GM21423 (cell line): Measurements from ENCODE around the gene LRRC45.
"Not testable (repeated sequence)": the region's sequence is repeated elsewhere in the genome, so short reads cannot be mapped to it uniquely, and the experiment has no call there.

Experiments
- ATAC-seq: cut with Tn5 transposase; IDR thresholded peaks from one replicate; pipeline ENCODE4 v1.9.1; 2021; ENCODE audit warnings: mild to moderate bottlenecking, moderate library complexity; ENCODE audit not compliant: unreplicated experiment

The LRRC45 gene

DNA sequence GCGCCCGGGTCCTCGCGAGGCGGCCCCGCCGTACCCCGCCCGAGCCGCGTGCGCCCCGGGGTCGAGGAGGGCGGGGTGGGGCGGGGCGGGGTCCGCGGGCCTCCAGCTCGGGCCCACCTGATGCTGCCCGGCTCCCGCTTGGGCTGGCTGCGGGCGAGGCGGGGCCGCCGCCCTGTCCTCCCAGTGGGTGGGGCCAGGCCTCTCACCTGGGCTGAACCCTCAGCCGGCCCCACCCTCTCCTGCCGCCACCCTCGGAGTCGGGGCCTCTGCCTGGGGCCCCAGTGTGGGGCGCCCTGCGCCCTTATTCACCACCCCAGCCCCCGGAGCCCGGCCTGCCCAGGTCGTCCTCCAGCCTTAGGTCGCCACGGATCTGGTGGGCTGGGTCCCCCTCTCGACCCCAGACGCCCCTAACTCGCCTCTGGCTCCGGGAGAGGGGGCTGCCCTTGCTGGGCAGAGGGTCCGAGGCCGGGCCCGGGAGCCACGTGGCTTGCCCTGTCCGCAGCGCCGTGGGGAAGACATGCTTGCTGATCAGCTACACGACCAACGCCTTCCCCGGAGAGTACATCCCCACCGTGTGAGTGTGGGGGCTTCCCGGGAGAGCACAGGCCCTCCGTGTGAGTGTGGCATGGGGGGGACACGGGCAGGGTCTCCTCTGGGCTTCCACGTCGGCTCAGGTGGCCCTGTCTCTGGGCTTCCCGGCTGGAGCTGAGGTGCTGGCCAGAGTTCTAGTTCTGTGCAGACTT, 9.0 kb downstream of the LRRC45 start:
- ATAC-seq = no peak

DNA sequence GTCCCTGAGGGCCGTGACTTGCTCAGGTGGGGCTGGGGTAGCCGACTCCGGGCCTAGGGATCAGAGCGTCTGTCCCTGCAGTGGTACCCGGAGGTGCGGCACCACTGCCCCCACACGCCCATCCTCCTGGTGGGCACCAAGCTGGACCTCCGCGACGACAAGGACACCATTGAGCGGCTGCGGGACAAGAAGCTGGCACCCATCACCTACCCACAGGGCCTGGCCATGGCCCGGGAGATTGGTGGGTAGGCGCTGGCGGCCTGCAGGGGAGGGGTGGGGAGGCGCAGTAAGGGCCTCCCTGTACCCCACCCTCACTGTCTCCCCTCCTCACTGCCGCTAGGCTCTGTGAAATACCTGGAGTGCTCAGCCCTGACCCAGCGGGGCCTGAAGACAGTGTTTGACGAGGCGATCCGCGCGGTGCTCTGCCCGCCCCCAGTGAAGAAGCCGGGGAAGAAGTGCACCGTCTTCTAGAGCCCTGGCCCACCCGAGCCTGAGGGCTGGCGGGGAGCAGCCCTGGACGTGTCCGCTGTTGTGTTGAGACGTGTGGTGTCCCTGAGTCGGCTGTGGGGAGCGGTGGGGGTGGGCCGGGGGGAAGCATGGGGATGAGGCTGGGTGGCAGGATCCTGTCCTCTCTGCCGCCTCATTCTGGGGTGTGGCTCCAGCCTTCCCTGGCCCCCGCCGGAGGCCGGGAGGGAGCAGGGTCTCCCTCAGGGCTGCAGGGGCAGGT, 10.4 kb downstream of the LRRC45 start:
- ATAC-seq = no peak

DNA sequence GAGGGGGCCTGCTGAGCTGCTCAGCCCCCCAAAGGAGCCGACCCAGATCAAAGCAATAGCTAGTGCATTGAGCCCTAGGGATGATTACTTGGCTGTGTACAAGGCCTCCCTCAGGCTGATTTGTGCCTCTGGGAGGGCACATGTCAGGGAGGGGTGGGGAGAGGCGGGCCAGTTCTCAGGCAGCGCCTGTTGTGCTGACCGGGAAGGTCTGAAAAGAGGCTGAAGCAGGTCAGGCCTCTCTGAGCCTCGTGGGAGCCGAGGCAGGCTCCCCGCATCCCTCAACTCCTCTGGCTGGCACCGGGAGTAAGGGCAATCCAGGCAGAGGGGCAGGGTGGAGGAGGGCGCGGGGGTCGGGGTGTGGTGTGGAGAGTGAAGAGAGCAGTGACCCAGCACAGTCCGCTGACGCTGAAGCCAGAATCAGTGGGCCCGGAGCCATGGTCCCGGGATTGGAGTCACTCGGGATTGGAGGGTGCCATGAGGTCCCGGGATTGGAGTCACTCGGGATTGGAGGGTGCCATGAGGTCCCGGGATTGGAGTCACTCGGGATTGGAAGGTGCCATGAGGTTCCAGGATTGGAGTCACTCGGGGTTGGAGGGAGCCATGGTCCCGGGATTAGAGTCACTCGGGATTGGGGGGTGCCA, 11.4 kb downstream of the LRRC45 start:
- no peak for ATAC-seq

DNA sequence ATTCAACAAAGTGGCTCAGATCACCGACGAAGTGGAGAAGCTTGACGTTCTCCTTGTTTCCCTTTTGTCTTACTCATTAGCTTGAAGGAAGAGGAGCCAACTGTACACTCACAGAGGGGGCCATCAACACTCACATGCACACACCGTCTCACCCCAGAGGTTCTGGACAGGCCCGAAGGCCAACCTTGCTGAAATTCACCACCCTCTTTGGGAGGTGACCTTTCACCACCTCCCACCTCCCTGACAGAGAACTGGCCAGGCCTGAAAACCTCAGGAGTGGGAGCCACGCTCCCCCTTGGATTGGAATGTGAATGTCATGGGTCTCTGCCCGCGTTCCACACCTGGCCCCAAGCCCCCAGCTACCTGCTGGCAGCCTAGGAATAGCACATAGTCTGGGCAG, 12.4 kb downstream of the LRRC45 start:
- ATAC-seq = no peak

DNA sequence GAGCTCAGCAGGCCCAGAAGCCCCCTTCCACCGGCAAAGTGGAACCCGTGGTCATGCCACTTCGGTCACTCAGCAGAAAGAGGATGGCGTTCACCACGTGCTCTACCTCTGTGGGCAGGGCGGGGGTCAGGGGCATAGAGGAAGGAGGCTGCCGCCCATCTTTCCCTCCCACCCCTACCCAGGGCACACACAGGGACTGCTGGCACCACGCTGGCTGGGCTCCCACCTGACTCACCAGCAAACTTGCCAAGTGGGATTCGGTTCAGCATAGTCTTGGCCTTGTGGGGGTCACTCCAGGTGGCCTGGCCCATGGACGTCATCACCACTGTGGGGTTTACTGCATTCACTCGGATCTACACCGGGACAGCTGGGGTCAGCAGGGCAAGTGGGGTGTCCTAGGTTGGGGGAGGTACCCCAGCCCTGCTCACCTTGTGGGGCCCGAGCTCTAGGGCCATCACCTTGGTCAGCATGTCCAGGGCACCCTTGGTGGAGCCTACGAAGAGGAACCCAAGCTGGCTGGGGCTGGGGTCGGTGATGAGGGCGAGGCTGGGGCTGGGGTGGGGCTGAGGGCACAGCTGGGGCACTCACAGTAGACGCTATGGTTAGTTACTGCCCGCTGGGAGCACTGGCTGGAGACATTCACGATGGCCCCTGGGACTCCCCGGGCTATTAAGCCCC, 13.0 kb downstream of the LRRC45 start:
- ATAC-seq = no peak

DNA sequence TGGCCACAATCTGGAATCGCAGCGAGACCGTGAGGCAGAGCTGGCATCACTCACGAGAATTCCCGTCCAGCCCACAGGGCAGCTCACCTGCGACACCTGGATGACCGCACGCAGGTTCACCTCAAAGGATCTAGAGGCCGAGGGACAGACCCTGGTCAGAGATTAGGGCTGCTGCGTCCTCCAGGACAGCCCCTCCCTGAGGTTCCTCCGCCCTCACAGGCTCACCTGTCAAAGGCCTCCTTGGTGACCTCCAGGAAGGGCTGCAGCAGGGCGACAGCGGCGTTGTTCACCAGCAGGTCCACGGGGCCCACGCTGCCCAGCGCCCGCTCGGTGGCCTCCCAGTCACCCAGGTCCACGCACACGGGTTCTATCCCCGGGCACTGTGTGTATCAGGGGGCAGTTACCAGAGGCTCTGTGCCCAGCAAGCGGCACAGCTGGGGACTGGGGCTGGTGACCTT, 13.6 kb downstream of the LRRC45 start:
- no peak for ATAC-seq

DNA sequence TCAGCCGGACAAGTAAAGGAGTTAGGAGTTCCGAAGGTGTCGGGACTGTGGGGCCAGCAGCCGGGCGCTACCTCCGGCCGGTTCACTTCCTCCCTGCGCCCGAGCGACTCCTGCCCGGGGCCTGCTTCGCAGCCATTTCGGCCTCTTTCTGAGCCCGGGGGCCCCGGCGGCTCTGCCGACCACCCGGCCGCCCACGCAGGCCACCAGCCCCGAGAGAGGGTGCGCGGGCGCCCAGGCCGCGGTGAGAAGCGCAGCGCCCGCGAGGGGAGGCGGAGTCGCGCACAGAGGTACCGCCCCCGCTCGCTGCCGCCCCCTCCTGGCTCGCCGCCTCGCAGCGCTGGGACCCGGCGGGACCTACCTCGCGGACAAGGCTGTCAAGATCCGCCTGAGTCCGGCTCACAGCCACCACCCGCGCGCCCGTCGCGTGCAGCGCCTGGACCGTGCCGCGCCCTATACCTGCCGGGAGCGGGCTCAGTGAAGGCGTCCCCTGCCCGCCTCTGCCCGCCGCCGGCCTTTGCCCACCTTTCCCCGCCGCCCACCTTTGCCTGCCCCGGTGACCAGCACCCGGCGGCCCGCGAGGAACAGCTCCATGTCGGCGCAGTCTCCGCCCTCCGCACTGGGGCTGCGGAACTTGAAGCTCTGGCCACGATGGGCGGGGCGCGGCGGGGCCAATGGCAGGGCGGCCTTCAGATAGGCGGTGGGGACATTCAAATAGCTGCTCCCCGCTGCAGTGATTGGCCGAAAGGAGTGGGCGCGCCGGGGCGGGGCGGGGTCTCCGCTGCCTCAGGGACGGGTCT, 14.2 kb downstream of the LRRC45 start, which contains the start of gene DCXR:
Gene DCXR, minus strand, starts transcription at position 606 of the 797 bp plus-strand sequence. Its CDS starts 15 bp downstream, at position 591.
- ATAC-seq = peak; percentile 84

DNA sequence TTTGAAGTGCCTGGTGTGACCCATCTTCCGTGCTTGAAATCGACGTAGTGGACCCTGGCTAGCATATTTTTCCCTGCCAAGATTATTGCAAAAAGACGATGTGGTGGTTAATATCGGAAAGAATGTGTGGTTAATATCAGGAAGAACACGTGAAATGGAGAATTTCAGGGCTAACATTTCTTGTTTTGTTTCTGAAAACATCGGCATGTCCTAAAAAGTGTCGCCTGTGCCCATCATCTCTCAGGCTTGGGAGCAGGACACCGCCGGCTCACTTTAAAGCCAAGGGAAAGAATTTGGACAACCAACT, 14.7 kb downstream of the LRRC45 start:
- no peak for ATAC-seq

DNA sequence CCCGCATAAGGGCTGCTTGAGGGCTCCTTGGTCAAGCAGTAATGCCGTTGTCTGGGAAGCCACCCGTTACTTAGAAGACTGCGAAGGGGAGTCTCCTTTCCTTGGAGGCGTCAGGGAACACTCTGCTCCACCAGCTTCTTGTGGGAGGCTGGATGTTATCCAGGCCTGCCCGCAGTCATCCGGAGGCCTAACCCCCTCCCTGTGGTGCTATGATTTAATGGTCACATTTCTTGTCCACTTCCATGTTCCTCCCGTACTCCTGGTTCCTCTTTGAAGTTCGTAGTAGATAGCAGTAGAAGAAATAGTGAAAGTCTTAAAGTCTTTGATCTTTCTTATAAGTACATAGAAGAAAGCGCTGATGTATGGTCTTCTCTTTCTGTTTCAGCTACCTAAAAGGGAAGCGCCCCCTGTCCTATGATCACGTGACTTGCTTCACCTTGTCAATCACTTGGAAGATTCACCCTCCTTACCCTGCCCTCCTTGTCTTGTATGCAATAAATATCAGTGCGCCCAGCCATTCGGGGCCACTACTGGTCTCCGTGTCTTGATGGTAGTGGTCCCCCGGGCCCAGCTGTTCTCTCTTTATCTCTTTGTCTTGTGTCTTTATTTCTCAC, 15.8 kb downstream of the LRRC45 start:
- ATAC-seq = not testable (repeated sequence)

DNA sequence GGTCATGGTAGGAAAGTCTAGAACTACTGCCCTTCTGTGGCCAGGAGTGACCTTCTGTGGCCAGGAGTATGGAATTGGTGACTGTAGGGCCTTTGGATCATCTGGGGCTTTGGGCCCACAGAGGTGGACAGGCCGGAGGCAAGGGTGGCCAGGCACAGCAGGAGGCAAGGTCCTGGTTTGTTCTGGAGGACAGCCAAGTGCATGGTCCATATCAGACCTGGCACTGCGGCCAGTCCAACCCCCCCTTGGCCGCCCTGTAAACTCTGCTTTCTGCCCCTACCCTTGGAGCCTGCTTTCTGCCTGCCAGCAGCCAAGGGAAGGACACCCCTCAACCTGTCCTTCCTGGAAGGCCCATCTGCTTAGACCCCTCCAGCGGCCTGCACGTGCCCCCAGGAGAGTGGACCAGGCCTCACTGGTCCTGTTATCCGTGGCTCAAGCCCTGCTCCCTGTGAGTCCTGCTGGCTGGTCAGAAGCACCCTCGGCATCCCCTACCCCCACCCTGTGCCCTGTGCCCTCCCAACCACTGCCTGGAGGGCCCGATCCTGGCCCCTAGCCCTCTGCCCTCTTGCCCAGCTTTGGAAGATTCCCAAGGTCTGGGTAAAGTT, 16.7 kb downstream of the LRRC45 start:
- no peak for ATAC-seq

DNA sequence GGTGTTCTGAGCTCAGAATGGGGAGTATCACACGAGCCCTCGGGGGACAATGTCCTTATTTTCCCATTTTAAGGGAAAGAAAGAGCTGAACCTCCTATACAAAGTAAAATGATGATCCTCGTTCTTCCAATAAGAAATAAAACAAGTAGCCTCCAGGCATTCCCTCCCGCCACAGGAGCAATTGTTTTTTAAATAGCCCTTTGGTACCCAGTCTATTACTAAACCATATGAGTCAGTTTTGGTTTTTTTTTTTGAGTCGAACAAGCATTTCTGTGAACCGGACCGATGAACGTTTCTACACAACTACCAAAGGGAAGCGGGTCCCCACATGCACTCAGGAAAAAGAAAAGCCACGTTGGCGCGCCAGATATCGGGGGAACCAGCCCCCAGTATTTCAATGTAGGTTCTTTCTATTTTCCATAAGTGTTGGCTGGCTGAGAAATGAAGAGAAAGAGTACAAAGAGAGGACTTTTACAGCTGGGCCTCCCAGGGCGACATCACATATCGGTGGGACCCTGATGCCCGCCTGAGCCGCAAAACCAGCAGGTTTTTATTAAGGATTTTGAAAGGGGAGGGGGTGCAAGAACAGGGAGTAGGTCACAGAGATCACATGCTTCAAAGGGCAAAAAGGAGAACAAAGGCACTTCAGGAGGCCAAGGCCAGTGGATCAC, 18.2 kb downstream of the LRRC45 start:
- ATAC-seq = no peak

DNA sequence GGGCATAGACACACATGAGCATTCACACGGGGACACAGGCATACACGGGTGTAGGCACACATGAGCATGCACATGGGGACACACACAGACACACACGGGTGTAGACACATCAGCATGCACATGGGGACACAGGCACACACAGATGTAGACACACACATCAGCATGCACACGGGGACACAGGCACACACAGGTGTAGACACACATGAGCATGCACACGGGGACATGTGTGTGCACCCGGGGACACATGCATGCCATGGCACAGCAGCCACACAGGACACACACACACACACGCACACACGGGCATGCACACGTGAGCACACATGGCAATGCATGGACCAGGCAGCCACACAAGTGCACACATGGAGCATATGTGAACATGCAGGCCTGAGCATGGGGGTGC, 19.5 kb downstream of the LRRC45 start:
- ATAC-seq = no peak

DNA sequence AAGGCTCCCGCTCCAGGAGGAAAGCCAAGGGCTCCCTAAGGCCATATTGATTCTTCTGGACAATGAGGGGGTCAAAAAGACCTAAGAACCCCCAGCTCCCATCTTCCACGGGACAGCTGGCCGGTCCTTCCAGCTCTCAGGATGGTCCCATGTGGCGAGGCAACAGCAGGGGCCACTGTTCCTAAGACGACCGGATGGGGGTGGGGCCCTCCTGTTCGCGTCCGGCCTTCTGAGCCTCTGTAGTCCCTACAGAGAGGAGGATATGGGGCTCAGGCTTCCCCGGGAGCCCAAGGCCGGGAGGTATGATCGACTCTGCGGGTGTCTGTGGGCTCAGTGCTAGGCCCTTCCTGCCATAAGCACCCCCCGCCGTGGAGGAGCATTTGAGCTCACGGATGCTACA, 20.4 kb downstream of the LRRC45 start:
- no peak for ATAC-seq

DNA sequence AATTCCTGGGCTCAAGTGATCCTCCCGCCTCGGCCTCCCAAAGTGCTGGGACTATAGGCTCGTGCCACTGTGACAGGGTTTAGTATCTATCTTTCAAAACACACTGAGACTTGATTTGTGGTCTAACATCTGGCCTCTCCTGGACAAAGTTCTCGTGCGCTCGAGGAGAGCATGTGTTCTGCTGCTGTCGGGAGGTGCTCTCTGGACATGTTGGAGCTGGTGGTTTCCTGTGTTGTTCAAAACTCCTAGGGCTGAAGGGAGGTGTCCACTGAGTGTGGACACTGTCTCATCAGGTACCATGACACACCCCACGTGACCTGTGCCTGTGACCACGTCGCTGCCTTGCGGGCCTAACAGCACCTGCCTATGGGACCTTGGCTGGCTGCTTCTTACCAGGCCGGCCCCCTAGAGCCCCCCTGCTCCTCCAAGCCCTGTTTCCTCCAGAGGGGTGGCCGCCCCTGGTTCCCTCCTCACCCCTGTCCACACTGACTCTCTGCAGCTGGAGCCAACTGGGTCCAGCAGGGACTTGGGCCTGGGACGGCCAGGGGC, 22.9 kb downstream of the LRRC45 start:
- ATAC-seq = no peak

DNA sequence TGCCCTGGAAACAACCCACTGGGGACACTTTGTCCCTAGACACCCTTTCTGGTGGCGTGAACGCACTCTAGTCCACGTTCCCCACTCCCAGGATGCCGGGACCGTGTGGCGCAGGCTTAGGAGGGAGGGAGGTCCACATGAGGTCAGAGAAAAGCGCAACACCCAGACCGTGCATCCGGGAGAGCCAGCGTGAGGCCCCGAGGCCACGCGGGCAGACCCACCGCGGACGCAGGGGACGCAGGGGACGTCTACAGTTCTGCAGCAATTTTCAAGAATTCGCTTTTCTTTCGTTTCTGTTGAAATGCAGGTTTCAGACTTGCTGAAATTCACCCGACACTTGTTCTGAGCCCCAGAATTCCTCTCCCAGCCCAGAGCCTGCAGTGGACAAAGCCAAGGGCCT, 23.8 kb downstream of the LRRC45 start:
- no peak for ATAC-seq

DNA sequence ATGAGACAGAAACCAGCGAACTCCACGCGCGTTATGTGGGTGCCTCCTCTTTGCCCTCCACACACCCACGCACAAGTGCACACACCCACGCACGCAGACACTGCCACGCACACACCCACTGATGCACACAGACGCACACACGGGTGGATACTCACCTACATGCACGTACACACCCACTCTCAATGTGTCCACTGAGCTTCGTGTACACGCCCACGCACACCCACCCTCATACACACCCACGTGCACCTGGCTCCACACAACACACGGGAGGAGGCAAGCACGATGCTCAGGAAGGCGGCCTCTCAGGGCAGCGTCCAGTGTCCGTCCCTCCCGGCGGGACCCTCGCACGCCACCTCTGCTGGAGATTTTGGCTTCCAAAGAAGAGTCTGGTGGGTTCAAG, 24.3 kb downstream of the LRRC45 start:
- no peak for ATAC-seq

DNA sequence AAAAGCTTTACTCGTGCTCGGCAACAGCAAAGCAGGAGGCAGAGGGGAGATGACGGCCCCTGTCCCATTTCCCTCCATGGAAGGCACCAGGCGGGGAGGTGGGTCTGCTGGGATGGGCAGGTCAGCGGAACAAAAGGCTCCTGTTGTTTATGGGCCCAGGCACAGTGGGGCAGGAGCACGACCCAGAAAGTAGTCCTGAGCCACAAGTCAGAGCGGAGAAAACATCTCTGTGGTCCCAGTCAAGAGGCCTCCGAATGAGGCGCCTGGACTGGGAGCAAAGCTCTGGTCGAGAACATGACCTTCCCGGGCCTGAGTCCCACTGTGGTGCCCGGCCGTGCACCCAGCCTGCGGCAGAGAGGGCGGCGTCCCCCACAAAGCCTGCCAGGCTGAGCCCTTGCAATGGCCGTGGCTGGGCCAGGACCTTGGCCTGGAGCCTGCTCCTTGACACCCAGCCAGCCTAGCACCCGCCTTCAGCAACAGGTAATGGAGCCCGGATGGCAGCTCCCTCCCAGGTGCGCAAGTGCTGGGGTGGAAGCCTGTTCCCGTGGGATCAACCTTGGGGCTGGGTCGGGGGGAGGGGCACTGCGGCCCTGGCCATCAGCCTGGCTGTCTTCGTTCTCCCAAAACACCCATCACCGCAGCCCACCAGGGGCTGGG, 24.9 kb downstream of the LRRC45 start:
- ATAC-seq = no peak

DNA sequence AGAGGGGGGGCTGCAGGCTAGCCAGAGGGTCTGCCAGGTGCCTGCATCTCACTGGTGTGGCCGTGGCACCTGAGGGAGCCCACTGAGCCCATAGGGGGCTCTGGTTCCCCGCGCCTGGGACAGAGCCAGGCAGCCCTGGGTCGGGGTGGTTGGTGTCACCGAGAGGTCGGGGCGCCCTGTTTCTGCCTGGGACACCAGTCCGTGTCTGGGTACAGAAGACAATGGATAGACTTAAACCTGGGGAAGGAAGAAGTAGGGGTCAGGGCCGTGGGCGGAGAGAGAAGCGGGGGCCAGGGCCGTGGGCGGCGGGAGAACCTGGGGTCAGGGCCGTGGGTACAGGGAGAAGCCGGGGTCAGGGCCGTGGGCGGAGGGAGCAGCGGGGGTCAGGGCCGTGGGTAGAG, 25.5 kb downstream of the LRRC45 start:
- no peak for ATAC-seq
